Skeletal muscle tissue (tissue), 4 donors: ENCODE measurements around the gene NEIL1. TPM values are rescaled to one million over a fixed set of nuclear protein-coding genes. Genes with fewer than 3 reads are reported as not detected.

Experiments
- H3K27ac ChIP-seq: one replicate; pipeline ENCODE4 v1.7.0; 2013; ENCODE audit warnings: mild to moderate bottlenecking, low read depth, low read length, inconsistent platforms
- H3K27me3 ChIP-seq, 3 donors: one replicate each; pipeline ENCODE4 v1.7.0; 2013; ENCODE audit warnings: low read length in 3 of 3; ENCODE audit not compliant: control insufficient read depth in 3 of 3, insufficient read depth in 3 of 3
- H3K36me3 ChIP-seq, 3 donors: one replicate each; pipeline ENCODE4 v1.7.0; 2013; ENCODE audit warnings: low read length in 3 of 3; ENCODE audit not compliant: control insufficient read depth in 3 of 3, insufficient read depth in 3 of 3
- H3K4me1 ChIP-seq, 3 donors: one replicate each; pipeline ENCODE4 v1.7.0; 2013; ENCODE audit warnings: low read length in 3 of 3, mild to moderate bottlenecking in 3 of 3; ENCODE audit not compliant: control insufficient read depth in 3 of 3, insufficient read depth in 3 of 3
- H3K4me3 ChIP-seq, 3 donors: one replicate each; pipeline ENCODE4 v1.7.0; 2013; ENCODE audit warnings: low read length in 3 of 3
- H3K9ac ChIP-seq, 3 donors: one replicate each; pipeline ENCODE4 v1.7.0; 2013; ENCODE audit warnings: low read length in 3 of 3, mild to moderate bottlenecking in 3 of 3, moderate library complexity in 2 of 3, low read depth in 1 of 3
- H3K9me3 ChIP-seq, 3 donors: one replicate each; pipeline ENCODE4 v1.7.0; 2013; ENCODE audit warnings: low read length in 3 of 3; ENCODE audit not compliant: control insufficient read depth in 3 of 3
- total RNA-seq: library from RNA; depleted of rRNA; stranded (reverse); fragments of >200 nt; gene quantifications from one replicate; pipeline ENCODE4 v1.2.3, GENCODE V29; 2014
- donor health status: Osteomylitis.

NEIL1 gene
- total RNA-seq, 1 donor from 2014 or later: 4.7 TPM

DNA sequence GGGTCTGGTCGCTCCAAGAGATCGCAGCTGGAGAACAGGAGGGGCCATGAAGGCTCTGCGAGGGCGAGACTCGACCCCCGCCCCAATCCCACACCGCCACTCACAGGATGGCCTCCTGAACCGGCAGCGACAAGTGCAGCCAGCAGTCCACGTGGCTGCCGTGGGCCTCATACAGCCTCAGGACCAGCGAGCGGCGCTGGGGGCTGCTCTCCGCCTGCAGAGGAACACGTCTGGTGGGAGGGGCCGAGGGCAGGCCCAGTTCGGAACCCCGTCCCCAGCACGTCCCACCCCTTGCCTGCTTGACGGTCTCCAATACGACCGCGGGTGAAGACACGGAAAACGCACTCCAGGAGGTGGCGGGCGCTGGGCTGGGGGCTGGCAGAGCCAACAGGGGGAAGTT is 9.2 kb downstream of the NEIL1 start:
- Histone ChIP-seq H3K4me1 (no peaks in the 10 kb centered on the region), H3K4me3 (no peak overlapping the region), H3K9ac (no peak overlapping the region), H3K27ac (no peak overlapping the region), H3K27me3 (no peaks in the 10 kb centered on the region), H3K9me3 (no peaks in the 10 kb centered on the region), H3K36me3 (peaks cover 38 to 57% (median 51%) of the 10 kb centered on the region in 3 donors)

DNA sequence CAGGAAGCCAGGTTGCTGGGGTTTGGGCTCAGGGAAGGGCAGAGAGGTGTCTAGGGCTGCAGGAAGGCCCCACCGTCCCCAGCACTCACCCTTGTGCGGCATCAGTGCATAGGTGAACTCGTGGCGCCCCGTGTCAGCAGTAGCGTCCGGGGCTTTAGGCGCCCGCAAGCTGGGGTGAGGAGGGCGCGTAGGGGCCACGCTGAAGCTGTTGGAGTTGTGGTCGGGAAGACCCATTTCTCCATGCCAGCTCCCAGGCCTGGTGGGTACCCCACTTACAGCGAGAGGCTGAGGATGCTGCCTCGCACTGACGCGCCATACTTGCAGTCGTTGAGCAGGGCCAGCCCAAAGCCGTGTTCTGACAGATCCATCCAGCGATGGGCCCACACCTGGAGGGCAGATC is 9.7 kb downstream of the NEIL1 start:
- H3K4me3 ChIP-seq: no peak overlapping the region
- no peaks in the 10 kb centered on the region for H3K4me1 ChIP-seq
- no peak overlapping the region for H3K9ac ChIP-seq
- no peak overlapping the region for H3K27ac ChIP-seq
- peaks cover 43 to 62% (median 56%) of the 10 kb centered on the region in 3 donors for H3K36me3 ChIP-seq
- H3K27me3 ChIP-seq: no peaks in the 10 kb centered on the region
- H3K9me3 ChIP-seq: no peaks in the 10 kb centered on the region

DNA sequence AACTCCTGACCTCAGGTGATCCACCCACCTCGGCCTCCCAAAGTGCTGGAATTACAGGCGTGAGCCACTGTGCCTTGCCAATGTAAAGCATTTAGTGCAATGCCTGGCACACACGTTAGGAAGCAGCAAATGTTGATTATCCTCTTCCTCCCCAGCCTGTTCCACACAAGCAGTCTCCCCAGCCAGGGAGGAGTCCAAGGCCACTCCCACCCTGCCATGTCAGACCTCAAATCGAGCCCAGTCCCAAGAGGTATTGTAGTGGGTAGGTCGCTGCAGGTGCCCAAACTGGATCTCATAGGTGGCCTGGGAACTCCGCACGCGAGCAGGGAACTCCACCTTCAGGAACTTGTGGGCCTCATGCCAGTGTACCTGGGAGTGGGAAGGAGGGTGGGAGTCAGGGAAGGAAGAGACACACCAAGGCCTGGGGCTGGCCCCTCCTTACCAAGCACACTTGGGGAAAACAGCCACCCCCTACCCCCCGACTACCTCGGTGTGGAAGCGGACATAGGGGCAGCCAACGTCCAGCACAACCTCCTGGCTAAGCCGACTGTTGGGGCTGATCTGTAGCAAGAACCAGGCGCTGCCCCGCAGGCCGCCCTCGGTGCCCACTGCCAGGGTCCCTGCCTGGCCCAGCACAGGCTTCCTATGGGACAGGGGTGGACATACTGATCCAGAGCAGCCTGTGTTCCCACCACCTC is 11.3 kb downstream of the NEIL1 start:
- Histone ChIP-seq H3K27ac (no peak overlapping the region), H3K36me3 (peaks cover 58 to 78% (median 72%) of the 10 kb centered on the region in 3 donors), H3K4me1 (no peaks in the 10 kb centered on the region), H3K9me3 (no peaks in the 10 kb centered on the region), H3K27me3 (no peaks in the 10 kb centered on the region), H3K9ac (no peak overlapping the region), H3K4me3 (no peak overlapping the region)

DNA sequence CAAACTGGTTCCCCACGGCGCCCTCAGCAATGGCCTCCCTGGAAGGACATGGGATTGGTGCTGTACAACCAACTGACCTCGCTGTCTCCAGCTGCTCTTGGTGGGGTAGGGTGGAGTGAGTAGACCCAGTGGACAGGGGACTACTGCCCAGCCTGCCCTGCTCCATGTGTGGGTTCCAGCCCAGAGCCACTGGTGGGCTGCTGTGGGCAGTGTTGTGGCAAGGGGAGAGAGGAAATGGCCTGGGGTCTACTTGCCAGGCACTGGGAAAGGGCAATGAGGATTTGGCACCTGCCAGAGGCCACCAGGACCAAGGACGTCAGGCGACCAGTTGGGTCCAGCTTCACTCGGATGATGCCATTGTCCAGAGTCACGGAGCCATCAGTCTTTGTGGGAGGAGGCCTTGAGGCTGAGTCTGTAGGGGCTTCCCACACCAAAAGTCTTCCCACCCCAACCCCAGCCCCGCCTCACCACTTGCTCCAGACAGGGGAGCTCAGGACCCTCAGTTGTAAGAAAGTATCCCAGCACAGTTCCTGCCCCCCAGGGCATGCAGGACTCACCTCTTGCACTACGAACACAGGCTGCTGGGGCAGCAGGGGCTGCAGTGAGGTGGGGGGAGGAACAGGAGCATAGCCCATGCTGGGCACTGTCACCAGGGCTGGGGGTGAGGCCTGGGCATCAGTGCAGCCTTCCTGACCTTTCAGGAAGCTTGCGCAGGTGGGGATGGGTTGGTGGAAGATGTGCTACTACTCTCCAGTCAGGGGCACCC is 12.1 kb downstream of the NEIL1 start:
- Histone ChIP-seq H3K4me3 (no peak overlapping the region), H3K9me3 (no peaks in the 10 kb centered on the region), H3K36me3 (peaks cover 60 to 83% (median 76%) of the 10 kb centered on the region in 3 donors), H3K27ac (no peak overlapping the region), H3K27me3 (no peaks in the 10 kb centered on the region), H3K9ac (no peak overlapping the region), H3K4me1 (no peaks in the 10 kb centered on the region)

DNA sequence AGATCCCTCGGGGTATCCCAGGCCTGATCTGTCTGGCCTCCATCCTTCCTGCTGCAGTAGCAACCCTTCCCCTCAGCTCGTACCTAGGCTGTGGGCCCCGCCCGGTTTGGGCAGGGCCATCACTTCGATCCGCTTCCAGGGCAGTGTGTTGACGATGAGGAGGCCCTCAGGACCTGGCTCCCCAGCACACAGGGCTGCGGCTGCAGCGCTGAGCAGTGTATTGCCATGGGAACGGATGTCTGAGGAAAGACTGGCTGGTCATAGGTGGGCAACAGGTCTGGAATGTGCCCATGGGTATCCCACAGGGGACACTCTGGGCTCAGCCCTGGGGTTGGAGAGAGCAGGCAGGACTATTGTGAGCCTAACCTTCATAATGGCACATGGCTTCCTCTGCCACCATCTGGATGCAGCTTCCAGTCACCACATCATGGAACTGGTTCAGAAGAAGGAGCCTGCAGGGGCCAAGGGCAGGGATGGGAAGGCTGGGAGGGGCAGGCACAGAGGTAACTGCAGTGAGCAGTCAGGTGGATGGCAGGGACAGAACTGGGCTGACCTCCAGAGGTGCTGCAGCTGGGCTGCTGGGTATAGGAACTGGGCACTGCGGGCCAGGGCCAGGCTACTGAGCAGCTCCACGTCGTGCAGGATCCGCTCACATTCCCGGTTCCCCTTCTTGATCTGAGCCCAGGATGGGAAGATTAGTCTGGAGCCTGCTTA is 12.9 kb downstream of the NEIL1 start:
- Histone ChIP-seq H3K4me1 (no peaks in the 10 kb centered on the region), H3K4me3 (no peak overlapping the region), H3K9ac (no peak overlapping the region), H3K36me3 (peaks cover 66 to 84% (median 78%) of the 10 kb centered on the region in 3 donors), H3K9me3 (no peaks in the 10 kb centered on the region), H3K27me3 (no peaks in the 10 kb centered on the region), H3K27ac (no peak overlapping the region)

DNA sequence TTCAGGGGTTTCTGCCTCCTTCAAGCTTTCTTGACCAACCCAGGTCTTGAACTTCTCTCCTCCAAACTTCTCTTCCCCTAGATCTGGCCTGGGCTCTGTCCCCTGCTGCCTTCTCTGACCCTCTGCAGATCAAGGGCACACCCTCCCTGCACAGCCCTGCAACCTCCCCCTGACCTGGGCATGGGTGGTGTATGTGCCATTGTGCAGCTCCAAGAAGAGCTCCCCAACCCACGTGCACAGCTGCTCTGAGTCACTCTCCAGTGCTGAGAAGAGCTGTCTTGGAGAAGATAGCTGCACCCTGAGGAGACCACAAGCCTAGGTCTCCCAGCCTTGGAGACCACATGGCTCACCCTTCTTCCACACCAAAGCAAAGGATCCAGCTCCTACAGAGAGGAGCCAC is 13.6 kb downstream of the NEIL1 start:
- Histone ChIP-seq H3K9me3 (no peaks in the 10 kb centered on the region), H3K4me1 (no peaks in the 10 kb centered on the region), H3K4me3 (no peak overlapping the region), H3K36me3 (peaks cover 67 to 84% (median 78%) of the 10 kb centered on the region in 3 donors), H3K27ac (no peak overlapping the region), H3K9ac (no peak overlapping the region), H3K27me3 (no peaks in the 10 kb centered on the region)

DNA sequence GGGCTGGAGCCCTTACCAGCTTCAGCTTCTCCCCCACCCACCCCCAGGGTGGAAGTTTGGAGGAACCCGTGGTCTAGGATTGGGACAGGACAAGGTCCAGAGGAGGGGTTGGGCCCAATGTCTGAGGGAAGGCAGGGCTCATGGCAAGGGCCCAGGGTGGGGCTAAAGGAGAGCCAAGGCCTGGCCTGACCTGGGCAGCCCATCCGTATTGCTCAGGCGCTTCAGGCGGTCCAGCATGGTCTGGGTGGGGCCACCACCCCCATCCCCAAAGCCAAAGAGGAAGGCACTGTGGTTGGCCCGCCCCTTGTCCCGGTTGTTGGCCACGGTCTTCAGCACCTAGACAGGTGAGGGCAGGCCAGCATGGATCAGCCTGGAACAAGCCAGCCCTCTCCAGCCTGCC is 14.0 kb downstream of the NEIL1 start:
- Histone ChIP-seq H3K4me1 (no peaks in the 10 kb centered on the region), H3K4me3 (no peak overlapping the region), H3K36me3 (peaks cover 69 to 87% (median 79%) of the 10 kb centered on the region in 3 donors), H3K27ac (no peak overlapping the region), H3K9me3 (no peaks in the 10 kb centered on the region), H3K9ac (no peak overlapping the region), H3K27me3 (no peaks in the 10 kb centered on the region)

DNA sequence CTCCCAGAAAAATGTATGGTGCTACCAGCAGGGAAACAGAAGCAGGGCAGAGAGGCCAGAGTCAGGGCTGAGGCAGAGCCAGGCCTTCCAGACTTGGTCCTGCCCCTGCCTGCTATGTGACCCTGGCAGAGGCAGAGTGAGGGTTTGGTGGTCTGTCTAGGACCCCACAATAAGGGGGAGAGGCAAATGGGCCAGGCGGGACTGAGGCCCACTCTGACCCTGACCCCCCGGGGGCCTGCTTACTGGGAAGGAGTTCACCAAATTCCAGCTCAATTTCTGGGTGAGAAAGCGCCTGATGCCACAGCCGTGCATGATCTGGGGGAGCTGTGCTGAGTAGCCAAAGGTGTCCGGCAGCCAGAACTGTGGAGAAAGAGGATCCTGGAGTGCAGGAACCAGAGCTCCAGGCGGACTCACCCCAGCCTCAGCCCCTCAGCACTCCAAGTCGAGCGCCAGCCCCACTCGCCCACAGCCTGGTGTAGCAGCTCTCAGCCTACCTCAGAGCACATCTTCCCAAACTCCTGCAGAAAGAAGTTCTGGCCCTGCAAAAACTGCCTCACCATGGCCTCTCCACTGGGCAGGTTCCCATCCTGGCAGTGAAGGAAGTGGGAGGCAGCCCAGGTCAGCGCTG is 14.6 kb downstream of the NEIL1 start:
- Histone ChIP-seq H3K27me3 (no peaks in the 10 kb centered on the region), H3K4me1 (no peaks in the 10 kb centered on the region), H3K27ac (no peak overlapping the region), H3K36me3 (peaks cover 72 to 87% (median 79%) of the 10 kb centered on the region in 3 donors), H3K9me3 (no peaks in the 10 kb centered on the region), H3K4me3 (no peak overlapping the region), H3K9ac (no peak overlapping the region)

DNA sequence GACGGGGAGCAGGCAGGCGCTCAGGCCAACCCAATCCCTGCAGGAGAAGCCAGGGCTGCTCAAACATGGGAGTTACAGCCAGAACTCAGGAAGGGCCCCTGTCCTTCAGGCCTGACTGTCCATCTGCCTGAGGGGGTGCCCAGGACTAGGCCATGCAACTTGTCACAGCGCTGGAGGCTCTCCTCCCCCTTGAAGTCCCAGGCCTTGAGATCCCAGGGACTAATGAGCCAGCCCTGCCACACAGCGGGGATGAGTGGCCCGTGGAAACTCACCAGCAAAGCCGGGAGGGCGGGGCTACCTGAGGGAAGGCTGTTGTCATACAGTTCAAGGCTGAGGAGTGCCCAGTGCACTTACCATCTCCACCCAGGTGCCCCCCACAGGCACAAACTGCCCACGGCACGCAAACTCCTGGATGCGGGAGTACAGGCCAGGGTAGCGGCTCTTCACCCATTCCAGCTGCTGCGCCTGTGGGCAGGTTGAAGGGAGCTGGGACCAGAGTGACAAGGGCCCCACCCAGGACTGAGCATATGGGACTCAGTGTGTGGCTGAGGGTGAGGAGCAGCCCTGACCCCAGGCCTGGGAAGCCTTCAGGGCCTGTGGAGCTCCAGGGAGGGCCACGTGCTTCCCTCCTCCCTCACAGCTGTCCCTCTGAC is 15.3 kb downstream of the NEIL1 start:
- peaks cover 75 to 85% (median 79%) of the 10 kb centered on the region in 3 donors for H3K36me3 ChIP-seq
- H3K4me1 ChIP-seq: peaks cover under 1% of the 10 kb centered on the region in 3 donors
- no peaks in the 10 kb centered on the region for H3K27me3 ChIP-seq
- no peak overlapping the region for H3K27ac ChIP-seq
- H3K4me3 ChIP-seq: no peak overlapping the region
- no peaks in the 10 kb centered on the region for H3K9me3 ChIP-seq
- no peak overlapping the region for H3K9ac ChIP-seq
